SK-N-SH (cell line): ENCODE results near the gene ATG3. TPM values are rescaled to one million over a fixed set of nuclear protein-coding genes. Genes with fewer than 3 reads are reported as not detected.

Source experiments
- CTCF ChIA-PET: fragments of 300-600, 350-600 bp; formaldehyde crosslinking; extraction: SDS; loops from one replicate; lab custom pipeline; 2021; lab: Yijun Ruan, JAX
- POLR2A ChIA-PET: fragments of 350-600 bp; sonication (Branson Sonifier 250); formaldehyde crosslinking; extraction: SDS; loops from one replicate; lab custom pipeline; 2020; ENCODE audit warnings: antibody characterized with exemption, inconsistent platforms; lab: Yijun Ruan, JAX
- DNase-seq: peaks from one replicate; pipeline ENCODE4 v3.0.0; 2012
- H2AFZ ChIP-seq: fragments of 200-600 bp; sonication (generic); 2 replicates; pipeline ENCODE4 v1.8.1; 2016; ENCODE audit warnings: antibody characterized with exemption, mild to moderate bottlenecking, low read depth
- H3F3A ChIP-seq: fragments of 200-600 bp; sonication (generic); replicated peaks from 2 replicates; pipeline ENCODE3; 2016; ENCODE audit warnings: antibody characterized with exemption, mild to moderate bottlenecking; ENCODE audit not compliant: insufficient read depth
- H3K27ac ChIP-seq, 2 experiments: fragments of 200-500 bp in 1 of 2; fragments of 200-600 bp in 1 of 2; sonication (Bioruptor generic) in 1 of 2; sonication (generic), shearing (Covaris generic) in 1 of 2; 2 replicates each; pipeline versions ENCODE4 v1.5.1 to v1.6.1; 2014 to 2016; ENCODE audit warnings: low read depth in 2 of 2, inconsistent platforms in 1 of 2, low read length in 1 of 2, mild to moderate bottlenecking in 1 of 2, mixed read lengths in 1 of 2
- H3K27me3 ChIP-seq: fragments of 200-600 bp; sonication (generic), shearing (Covaris generic); 2 replicates; pipeline ENCODE4 v1.6.1; 2016; ENCODE audit warnings: mixed run types; ENCODE audit not compliant: insufficient read depth
- H3K36me3 ChIP-seq, 2 experiments: fragments of 200-500 bp in 1 of 2; fragments of 200-600 bp in 1 of 2; sonication (Bioruptor generic) in 1 of 2; sonication (generic) in 1 of 2; replicated peaks in 1 of 2; 2 replicates each; pipeline versions ENCODE3 to v1.5.1; 2014 to 2016; ENCODE audit warnings: low read length in 1 of 2, mild to moderate bottlenecking in 1 of 2; ENCODE audit not compliant: insufficient read depth in 2 of 2, control insufficient read depth in 1 of 2
- H3K4me1 ChIP-seq, 2 experiments: fragments of 200-500 bp in 1 of 2; fragments of 200-600 bp in 1 of 2; sonication (Bioruptor generic) in 1 of 2; sonication (generic), shearing (Covaris generic) in 1 of 2; 2 replicates each; pipeline versions ENCODE4 v1.5.1 to v1.6.1; 2014 to 2016; ENCODE audit warnings: low read depth in 1 of 2, low read length in 1 of 2, mixed run types in 1 of 2; ENCODE audit not compliant: insufficient read depth in 2 of 2, control insufficient read depth in 1 of 2
- H3K4me2 ChIP-seq: fragments of 200-600 bp; sonication (generic), shearing (Covaris generic); 2 replicates; pipeline ENCODE4 v1.6.1; 2017; ENCODE audit warnings: mixed run types
- H3K4me3 ChIP-seq, 2 experiments: fragments of 200-500 bp in 1 of 2; fragments of 200-600 bp in 1 of 2; sonication (Bioruptor generic) in 1 of 2; sonication (generic), shearing (Covaris generic) in 1 of 2; 2 replicates each; pipeline versions ENCODE4 v1.5.1 to v1.8.1; 2014 to 2016; ENCODE audit warnings: low read depth in 2 of 2, inconsistent platforms in 1 of 2, low read length in 1 of 2, mild to moderate bottlenecking in 1 of 2, mixed read lengths in 1 of 2, moderate library complexity in 1 of 2
- H3K79me2 ChIP-seq: fragments of 200-600 bp; sonication (generic); 2 replicates; pipeline ENCODE4 v1.8.1; 2017; ENCODE audit warnings: mild to moderate bottlenecking; ENCODE audit not compliant: insufficient read depth
- H3K9ac ChIP-seq: fragments of 200-600 bp; sonication (generic); 2 replicates; pipeline ENCODE4 v1.6.1; 2017; ENCODE audit warnings: mixed run types
- H3K9me2 ChIP-seq: fragments of 200-600 bp; sonication (generic); 2 replicates; pipeline ENCODE4 v1.6.1; 2017; ENCODE audit warnings: mixed run types
- H3K9me3 ChIP-seq: fragments of 200-600 bp; sonication (generic); 2 replicates; pipeline ENCODE4 v1.6.1; 2017; ENCODE audit warnings: mixed run types, mild to moderate bottlenecking, moderate library complexity
- H4K20me1 ChIP-seq: fragments of 200-600 bp; sonication (generic); 2 replicates; pipeline ENCODE4 v1.6.1; 2017; ENCODE audit warnings: mild to moderate bottlenecking, mixed run types; ENCODE audit not compliant: insufficient read depth
- CHD2 ChIP-seq: fragments of 150-350 bp; IDR thresholded peaks from 2 replicates; pipeline ENCODE4 v1.6.1; 2018; ENCODE audit warnings: low read length; ENCODE audit not compliant: partially characterized antibody
- ELF1 ChIP-seq: IDR thresholded peaks from 2 replicates; pipeline ENCODE4 v1.4.0; 2012
- FOSL2 ChIP-seq: IDR thresholded peaks from 2 replicates; pipeline ENCODE4 v1.4.0; 2012; ENCODE audit warnings: low read depth, mild to moderate bottlenecking, moderate library complexity, borderline replicate concordance
- FOXM1 ChIP-seq: IDR thresholded peaks from 2 replicates; pipeline ENCODE4 v1.4.0; 2012; ENCODE audit warnings: low read depth, mild to moderate bottlenecking
- GABPA ChIP-seq: IDR thresholded peaks from 2 replicates; pipeline ENCODE4 v1.4.0; 2012; ENCODE audit warnings: low read depth, mild to moderate bottlenecking
- IRF3 ChIP-seq: fragments of 150-350 bp; IDR thresholded peaks from 2 replicates; pipeline ENCODE4 v1.6.1; 2016; ENCODE audit warnings: mild to moderate bottlenecking, low read depth, low read length
- MAX ChIP-seq: IDR thresholded peaks from 2 replicates; pipeline ENCODE4 v1.4.0; 2012; ENCODE audit warnings: low read depth
- MXI1 ChIP-seq: IDR thresholded peaks from 2 replicates; pipeline ENCODE4 v1.6.1; 2012; ENCODE audit warnings: mild to moderate bottlenecking, low read depth, low read length, improper control_type of control experiment
- NFIC ChIP-seq: IDR thresholded peaks from 2 replicates; pipeline ENCODE4 v1.4.0; 2012; ENCODE audit warnings: borderline replicate concordance
- NRF1 ChIP-seq: IDR thresholded peaks from 2 replicates; pipeline ENCODE4 v1.6.1; 2012; ENCODE audit warnings: low read depth, mild to moderate bottlenecking, low read length
- PBX3 ChIP-seq: IDR thresholded peaks from 2 replicates; pipeline ENCODE4; 2012
- RCOR1 ChIP-seq: fragments of 150-350 bp; IDR thresholded peaks from 2 replicates; pipeline ENCODE4 v1.6.1; 2017; ENCODE audit warnings: antibody characterized with exemption, low read length
- REST ChIP-seq: IDR thresholded peaks from 2 replicates; pipeline ENCODE4 v1.6.1; 2012; ENCODE audit warnings: mild to moderate bottlenecking, low read depth, low read length, moderate library complexity
- RFX5 ChIP-seq: IDR thresholded peaks from 2 replicates; pipeline ENCODE4 v1.6.1; 2012; ENCODE audit warnings: mild to moderate bottlenecking, improper control_type of control experiment, low read length
- RXRA ChIP-seq: IDR thresholded peaks from 2 replicates; pipeline ENCODE4 v1.4.0; 2012; ENCODE audit warnings: low read depth, mild to moderate bottlenecking, borderline replicate concordance
- SIN3A ChIP-seq: IDR thresholded peaks from 2 replicates; pipeline ENCODE4 v1.6.1; 2012; ENCODE audit warnings: low read depth, mild to moderate bottlenecking, low read length, moderate library complexity, borderline replicate concordance
- SMC3 ChIP-seq: IDR thresholded peaks from 2 replicates; pipeline ENCODE4 v1.6.1; 2012; ENCODE audit warnings: low read depth, low read length, improper control_type of control experiment
- TEAD4 ChIP-seq: IDR thresholded peaks from 2 replicates; pipeline ENCODE4 v1.4.0; 2012; ENCODE audit warnings: mild to moderate bottlenecking, borderline replicate concordance; ENCODE audit not compliant: insufficient read depth
- USF1 ChIP-seq: IDR thresholded peaks from 2 replicates; pipeline ENCODE4 v1.4.0; 2012; ENCODE audit warnings: low read depth, borderline replicate concordance
- YY1 ChIP-seq: IDR thresholded peaks from 2 replicates; pipeline ENCODE4 v1.4.0; 2012; ENCODE audit warnings: low read depth, mild to moderate bottlenecking
- ZBTB33 ChIP-seq: IDR thresholded peaks from 2 replicates; pipeline ENCODE4 v1.4.0; 2012; ENCODE audit warnings: low read depth, borderline replicate concordance
- WGBS: methylation state at CpG from one replicate; pipeline ENCODE4 v1.1.6; 2017; ENCODE audit warnings: low lambda C conversion rate; 5-methylcytosine and 5-hydroxymethylcytosine counted together
- polyA plus RNA-seq, 3 experiments: library from polyadenylated mRNA; depleted of rRNA; stranded (reverse); fragments of >200 nt; gene quantifications; 2 replicates each; pipeline ENCODE4 v1.2.3, GENCODE V29; 2012

The ATG3 gene
- polyA plus RNA-seq (2012; rRNA removed), result 38.8 and 39.7 TPM in 2 replicates
- 37.6 and 43.8 TPM in 2 replicates for polyA plus RNA-seq (2012; cell fraction: cytosol; rRNA removed)
- 14.8 and 18.7 TPM in 2 replicates for polyA plus RNA-seq (2012; cell fraction: nucleus; rRNA removed)

GRCh38 chr3:112561734-112562529, at the start of gene ATG3, which contains the start of gene SLC35A5:
ATG3 (minus strand) TSS chr3:112561962; CDS start chr3:112561528, 434 bp downstream.
SLC35A5 (plus strand) TSS chr3:112562045; CDS start chr3:112563404, 1,359 bp downstream.
- peak within 1 kb of the TSS; percentile 79 to 98 for H3K4me3 ChIP-seq
- WGBS, result 0% methylated on average over 31 of the region's 58 CpGs
- TF ChIP-seq FOXM1 (no peak; the same call in 1 of the 2 replicates), YY1 (peak; percentile 19; the same call in 1 of the 2 replicates), FOSL2 (no peak), USF1 (peak; percentile 100), NRF1 (peak; percentile 81), ZBTB33 (peak; percentile 77; the same call in 1 of the 2 replicates), MAX (peak; percentile 88), RFX5 (no peak), ELF1 (peak; percentile 97), MXI1 (peak; percentile 91), RCOR1 (peak; percentile 78), RXRA (no peak), SIN3A (peak; percentile 81), NFIC (no peak; the same call in 1 of the 2 replicates), SMC3 (no peak), CHD2 (peak; percentile 84), TEAD4 (no peak), GABPA (peak; percentile 73), REST (peak; percentile 2; the same call in 1 of the 2 replicates), PBX3 (peak; percentile 26; the same call in 1 of the 2 replicates), IRF3 (no peak)

More at GRCh38 chr3:112561734-112562529, at the start of gene ATG3, which contains the start of gene SLC35A5:
- peak within 1 kb of the TSS; percentile 84 for H3K4me2 ChIP-seq
- H3K27ac ChIP-seq, result peak within 1 kb of the TSS; percentile 98 to 99
- H3K9ac ChIP-seq, result peak within 1 kb of the TSS; percentile 93
- H3K36me3 ChIP-seq, result peaks cover 11 to 15% of the 10 kb centered on the region in 2 experiments
- peaks cover 29% of the 10 kb centered on the region for H3F3A ChIP-seq
- ChIA-PET CTCF (interaction anchor here (0.6 to 2.0 kb wide), 8 partner anchors 9 to 594 kb away, joined by 3 to 11 read pairs (median 4); partner anchors contain the start of genes CD200 and SLC9C1), POLR2A (interaction anchor here (1.3 to 1.8 kb wide), 3 partner anchors 72 to 457 kb away, joined by 5 to 19 read pairs (median 6); partner anchors contain the start of gene CD200)
- no peaks in the 10 kb centered on the region for H3K9me3 ChIP-seq
- no peaks in the 10 kb centered on the region for H4K20me1 ChIP-seq
- peaks cover 48% of the 10 kb centered on the region for H3K79me2 ChIP-seq
- H3K9me2 ChIP-seq, result no peaks in the 10 kb centered on the region
- H3K27me3 ChIP-seq, result no peaks in the 10 kb centered on the region
- peak; percentile 93 for DNase-seq
- peaks cover 10 to 14% of the 10 kb centered on the region in 2 experiments; a peak in 2 of 4 replicates for H3K4me1 ChIP-seq
- H2AFZ ChIP-seq, result peak within 1 kb of the TSS; percentile 92
